Embryonic facial prominence (tissue), 1 donor: ENCODE results near the gene PRUNE1.

ENCODE experiments used
- DNase-seq: peaks from one replicate; pipeline ENCODE4 v3.0.0-alpha.2; 2016; ENCODE audit errors: extremely low spot score

PRUNE1 gene

DNA sequence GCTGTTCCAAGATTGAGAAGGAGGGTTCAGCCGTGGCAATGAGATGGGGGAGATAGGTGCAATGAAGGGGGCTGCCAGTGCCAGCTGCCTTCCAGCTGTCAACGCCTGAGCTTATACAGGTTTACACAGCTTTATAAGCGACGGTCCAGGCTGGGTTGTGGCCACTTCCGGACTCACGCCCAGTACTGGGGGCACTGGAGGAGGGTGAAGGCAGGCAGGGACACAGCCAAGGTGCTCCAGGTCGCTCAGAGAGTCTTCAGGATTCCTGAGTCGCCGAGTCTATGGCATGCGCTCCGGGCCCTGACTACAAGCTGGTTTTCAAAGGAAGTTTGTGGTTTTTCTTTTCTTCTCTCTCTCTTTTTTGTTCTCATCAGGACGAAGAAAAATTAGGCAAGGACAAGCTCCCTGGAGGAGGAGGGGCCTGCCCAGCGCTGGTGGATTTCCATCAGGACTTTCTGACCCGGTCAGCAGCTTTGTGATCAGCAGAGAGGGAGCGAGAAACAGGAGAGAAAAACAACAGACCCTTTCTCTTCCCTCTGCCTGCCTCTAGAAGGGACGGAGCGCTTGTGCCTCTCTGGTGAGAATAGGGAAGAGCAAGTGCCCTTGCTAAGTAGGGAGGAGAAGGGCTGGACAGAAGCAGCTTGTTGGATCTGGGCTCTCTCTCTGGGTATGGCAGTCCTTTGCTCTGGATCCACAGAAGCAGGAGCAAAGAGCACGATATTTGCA, 1.8 kb upstream of the PRUNE1 start, which contains the start of gene MINDY1:
MINDY1 (minus strand) TSS at position 576 of the 726 bp plus-strand sequence. CDS start 4,285 bp downstream, outside the sequence.
- DNase-seq = peak; percentile 81

DNA sequence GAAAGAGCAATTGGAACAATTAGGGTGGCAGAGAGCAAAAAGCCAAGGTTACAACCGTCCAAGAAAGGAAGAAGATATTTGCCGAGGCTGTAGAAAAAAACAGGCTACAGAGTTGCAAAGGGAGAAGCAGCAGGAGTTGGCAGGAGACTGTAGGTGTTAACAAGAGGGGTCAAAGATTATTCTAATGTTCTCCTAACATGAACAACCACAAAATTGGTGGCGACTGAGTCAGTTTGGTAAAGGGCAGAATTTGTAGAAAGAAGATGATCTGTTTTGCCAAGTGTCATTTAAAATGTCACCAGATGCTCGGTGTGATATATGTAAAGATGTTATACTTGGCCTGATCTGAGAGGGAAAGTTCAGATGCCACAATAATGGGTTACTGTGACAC, 401 bp upstream of the PRUNE1 start:
- no peak for DNase-seq

DNA sequence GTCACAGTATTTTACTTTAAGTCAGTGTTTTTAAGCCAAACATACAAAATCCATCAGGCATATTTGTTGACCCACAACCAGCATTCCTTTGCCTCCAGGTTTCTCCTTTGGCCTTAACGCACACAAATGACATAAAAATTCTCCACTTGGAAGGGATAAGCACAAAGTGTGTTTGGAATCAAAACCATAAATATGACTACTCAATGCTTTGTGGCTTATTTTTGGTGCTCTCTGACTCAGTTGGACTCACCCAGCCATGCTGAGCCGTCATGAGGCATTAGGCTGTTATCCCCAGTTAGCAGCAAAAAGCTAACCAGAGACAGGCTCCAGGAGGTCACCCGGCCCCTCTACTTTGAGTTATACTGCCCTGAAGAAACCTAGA, 948 bp downstream of the PRUNE1 start:
- no peak for DNase-seq

- DNase-seq = no peak
Observed at GRCh38 chr1:151009674-151010345, 1.6 kb downstream of the PRUNE1 start.

GRCh38 chr1:151010346-151010726, 2.1 kb downstream of the PRUNE1 start:
- no peak for DNase-seq

DNA sequence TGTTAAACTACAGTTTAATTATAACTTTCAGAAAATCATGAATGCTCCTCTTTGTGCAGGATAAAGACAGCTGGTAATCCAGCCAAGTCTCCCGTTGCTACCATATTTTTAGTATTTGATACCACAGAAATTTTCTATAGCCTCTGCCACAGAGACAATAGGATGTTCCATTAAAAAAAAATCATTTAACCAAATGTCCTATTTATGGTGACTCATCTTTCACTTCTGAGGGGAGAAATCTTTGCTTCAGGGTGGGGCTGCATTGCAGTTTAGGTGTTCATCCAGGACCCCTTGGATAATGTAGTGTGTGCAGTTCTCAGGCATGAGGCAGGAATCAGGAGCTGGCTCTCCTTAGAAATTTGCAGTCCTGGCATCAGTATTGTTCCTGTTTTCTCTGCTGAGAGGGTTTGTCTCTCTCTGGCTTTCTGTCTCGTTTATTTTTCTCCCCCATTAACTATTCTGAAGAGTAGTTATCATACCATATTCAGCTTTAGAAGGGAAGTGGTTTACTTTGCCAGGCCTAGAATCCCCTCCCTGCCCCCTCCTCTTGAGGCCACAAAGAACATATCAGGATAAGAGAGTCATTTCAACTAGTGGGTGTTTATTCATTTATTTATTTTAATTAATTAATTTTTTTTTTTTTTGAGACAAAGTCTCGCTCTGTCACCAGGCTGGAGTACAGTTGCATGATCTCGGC, 3.1 kb downstream of the PRUNE1 start:
- no peak for DNase-seq

DNA sequence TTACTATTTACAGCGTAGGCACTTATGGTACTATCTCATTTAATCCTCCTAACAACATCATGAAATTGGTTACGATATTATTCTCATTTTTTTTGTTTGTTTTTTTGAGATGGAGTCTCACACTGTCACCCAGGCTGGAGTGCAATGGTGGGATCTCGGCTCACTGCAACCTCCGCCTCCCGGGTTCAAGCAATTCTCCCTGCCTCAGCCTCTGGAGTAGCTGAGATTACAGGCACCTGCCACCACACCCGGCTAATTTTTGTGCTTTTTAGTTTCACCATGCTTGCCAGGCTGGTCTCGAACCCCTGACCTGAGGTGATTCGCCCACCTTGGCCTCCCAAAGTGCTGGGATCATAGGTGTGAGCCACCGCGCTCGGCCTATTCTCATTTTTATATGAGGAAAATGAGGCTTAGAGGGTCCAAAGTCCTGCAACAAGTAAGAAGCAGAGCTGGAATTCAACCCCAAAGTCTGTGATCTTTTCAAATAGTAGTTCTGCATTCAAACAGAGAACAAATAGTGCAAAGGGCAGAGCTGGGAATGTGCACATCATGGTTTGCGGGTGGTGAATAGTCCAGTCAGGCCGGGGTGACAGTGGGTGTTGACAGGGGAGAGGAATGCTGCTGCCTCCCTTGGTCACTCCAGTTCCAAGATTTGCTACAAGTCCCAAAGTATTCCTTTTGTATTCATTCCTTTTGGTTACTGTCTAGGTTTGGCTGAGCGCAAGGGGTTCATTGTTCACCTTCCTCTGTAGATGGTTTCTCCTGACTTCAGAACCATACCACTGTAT, 4.6 kb downstream of the PRUNE1 start:
- DNase-seq = no peak

DNA sequence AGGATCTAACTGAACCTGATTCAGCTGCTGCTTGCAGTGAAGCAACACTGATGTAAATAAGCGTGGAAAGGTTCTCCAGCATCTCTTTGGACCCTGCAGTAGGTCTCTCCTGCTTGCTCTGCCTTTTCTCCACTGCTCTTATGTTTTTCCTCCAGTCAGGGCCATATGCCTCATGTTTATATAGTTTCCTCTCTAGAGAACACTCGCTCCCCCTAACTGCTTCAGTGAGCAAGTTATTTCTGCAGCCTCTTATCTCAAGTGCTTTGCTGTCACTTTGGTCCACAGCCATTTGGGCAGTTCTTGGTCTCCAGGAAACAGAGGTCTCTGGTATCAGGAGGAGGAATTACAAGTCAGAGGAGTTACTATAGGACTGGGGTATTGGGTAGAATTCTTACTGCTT, 5.3 kb downstream of the PRUNE1 start:
- DNase-seq = no peak

DNA sequence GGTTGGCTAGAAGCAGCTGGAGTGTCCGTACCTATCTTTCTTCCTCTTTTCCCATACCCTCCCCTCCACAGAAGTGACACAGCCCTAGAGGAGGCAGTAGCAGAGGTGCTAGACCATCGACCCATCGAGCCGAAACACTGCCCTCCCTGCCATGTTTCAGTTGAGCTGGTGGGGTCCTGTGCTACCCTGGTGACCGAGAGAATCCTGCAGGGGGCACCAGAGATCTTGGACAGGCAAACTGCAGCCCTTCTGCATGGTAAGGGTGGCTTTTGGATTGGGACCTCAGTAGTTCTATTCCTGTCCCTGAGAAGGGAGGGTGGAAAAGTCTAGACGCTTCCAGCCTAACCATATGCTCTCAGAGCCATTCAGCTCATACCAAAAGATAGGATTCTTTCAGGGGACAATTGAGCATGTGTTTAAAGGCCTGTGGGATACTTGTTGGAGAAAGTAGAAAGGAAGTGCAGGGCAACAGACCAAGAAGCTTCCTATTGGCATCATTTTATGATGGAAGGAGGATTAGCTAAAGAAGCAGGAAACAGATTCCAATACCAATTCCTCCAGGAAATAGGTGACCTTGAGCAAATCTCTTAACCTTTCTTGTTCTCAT, 16.4 kb downstream of the PRUNE1 start:
- DNase-seq = no peak

- no peak for DNase-seq
Observed at GRCh38 chr1:151026460-151026859, 18.2 kb downstream of the PRUNE1 start.

- no peak for DNase-seq
Observed at GRCh38 chr1:151032164-151032563, 23.9 kb downstream of the PRUNE1 start.

- no peak for DNase-seq
Observed at GRCh38 chr1:151035167-151035566, 26.9 kb downstream of the PRUNE1 start.

GRCh38 chr1:151036356-151036755, 28.1 kb downstream of the PRUNE1 start, which contains the start of gene BNIPL:
TSS of gene BNIPL (plus strand) at chr1:151036586. CDS start at chr1:151036726, 140 bp downstream.
- DNase-seq = no peak

DNA sequence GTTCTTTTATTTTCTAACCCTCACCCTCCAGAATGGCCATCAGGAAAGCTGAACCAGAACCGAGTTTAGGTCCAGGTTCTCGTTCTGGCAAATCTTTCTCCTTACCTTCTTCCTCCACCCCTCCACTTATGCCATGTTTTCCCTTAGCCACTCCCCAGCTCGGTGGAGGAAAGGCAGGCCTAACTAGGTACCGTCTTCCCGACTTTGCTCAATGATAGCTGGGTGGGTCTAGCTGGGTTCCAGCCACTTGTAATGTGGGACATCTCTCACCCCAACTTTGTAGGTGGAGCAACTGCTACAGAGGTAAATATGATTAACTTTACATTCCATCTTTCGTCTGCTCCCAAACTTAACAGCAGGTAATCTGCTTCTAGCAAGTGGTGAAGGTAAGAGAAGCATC, 28.8 kb downstream of the PRUNE1 start:
- DNase-seq = no peak

DNA sequence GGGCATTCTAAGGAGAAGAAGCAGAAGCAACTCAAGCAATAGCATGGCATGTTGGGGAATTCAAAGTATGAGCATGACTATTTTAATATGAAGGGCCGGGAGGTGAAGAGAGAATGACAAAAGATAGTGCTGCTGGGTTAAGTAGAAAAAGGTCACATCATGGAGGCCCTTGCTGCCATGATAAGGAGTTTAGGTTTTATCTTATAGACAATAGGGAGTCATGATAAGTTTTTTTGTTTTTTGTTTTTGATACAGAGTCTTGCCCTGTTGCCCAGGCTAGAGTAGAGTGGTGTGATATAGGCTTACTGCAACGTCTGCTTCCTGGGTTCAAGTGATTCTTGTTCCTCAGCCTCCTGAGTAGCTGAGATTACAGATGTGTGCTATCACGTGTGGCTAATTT, 31.3 kb downstream of the PRUNE1 start:
- DNase-seq = no peak

DNA sequence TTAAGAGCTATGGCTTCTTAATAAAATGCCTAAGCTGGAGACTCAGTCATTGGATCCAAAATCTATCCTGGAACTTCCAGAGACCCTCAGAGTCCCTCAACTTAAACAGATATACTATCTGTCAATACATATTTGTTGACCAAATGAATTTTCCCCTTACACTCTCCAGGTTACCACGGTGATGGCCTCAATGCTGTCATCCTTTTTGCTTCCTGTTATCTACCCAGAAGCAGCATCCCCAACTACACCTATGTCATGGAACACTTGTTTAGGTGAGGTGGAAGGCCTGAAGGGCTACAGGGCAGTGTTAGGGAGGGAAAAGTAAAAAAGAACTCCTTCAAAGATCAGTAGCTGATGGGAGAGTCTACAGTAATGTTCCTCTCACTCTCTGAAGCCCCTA, 34.9 kb downstream of the PRUNE1 start:
- no peak for DNase-seq

- no peak for DNase-seq
Observed at GRCh38 chr1:151047591-151047924, 39.3 kb downstream of the PRUNE1 start, which contains the start of gene C1orf56. TSS of gene C1orf56 (plus strand) at chr1:151047751. CDS start at chr1:151047848, 97 bp downstream.

DNA sequence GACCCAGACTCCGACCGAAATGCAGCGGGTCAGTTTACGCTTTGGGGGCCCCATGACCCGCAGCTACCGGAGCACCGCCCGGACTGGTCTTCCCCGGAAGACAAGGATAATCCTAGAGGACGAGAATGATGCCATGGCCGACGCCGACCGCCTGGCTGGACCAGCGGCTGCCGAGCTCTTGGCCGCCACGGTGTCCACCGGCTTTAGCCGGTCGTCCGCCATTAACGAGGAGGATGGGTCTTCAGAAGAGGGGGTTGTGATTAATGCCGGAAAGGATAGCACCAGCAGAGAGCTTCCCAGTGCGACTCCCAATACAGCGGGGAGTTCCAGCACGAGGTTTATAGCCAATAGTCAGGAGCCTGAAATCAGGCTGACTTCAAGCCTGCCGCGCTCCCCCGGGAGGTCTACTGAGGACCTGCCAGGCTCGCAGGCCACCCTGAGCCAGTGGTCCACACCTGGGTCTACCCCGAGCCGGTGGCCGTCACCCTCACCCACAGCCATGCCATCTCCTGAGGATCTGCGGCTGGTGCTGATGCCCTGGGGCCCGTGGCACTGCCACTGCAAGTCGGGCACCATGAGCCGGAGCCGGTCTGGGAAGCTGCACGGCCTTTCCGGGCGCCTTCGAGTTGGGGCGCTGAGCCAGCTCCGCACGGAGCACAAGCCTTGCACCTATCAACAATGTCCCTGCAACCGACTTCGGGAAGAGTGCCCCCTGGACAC, 39.8 kb downstream of the PRUNE1 start:
- no peak for DNase-seq

DNA sequence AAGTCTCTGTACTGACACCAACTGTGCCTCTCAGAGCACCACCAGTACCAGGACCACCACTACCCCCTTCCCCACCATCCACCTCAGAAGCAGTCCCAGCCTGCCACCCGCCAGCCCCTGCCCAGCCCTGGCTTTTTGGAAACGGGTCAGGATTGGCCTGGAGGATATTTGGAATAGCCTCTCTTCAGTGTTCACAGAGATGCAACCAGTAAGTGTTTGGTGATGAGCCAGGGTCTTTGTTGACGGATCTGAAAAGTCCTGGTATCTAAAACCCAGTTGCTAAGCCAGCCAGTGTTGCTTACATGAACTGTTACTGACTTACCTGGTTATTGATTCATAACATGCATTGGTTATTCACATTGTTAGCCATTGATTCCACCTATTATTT, 40.4 kb downstream of the PRUNE1 start:
- no peak for DNase-seq

DNA sequence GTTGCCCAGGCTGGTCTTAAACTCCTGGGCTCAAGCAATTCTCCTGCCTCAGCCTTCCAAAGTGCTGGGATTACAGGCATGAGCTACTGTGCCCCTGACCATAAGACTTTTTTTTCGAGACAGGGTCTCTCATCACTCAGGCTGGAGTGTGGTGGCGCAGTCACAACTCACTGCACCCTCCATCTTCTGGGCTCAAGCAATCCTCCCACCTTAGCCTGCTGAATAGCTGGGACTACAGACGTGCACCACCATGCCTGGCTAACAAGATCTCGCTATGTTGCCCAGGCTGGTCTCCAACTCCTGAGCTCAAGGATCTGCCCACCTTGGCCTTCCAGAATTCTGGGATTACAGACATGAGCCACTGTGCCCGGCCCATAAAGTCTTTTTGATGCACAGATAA, 41.2 kb downstream of the PRUNE1 start:
- no peak for DNase-seq
